ENCODE results near the gene GRK3. TPM values are rescaled to one million over a fixed set of nuclear protein-coding genes. Genes with fewer than 3 reads are reported as not detected.
"Not testable (repeated sequence)": the region's sequence is repeated elsewhere in the genome, so short reads cannot be mapped to it uniquely, and the experiment has no call there.

Gene GRK3
- total RNA-seq, 1 experiment from 2014 or later: 7.1 TPM

- H3K27me3 ChIP-seq (ENCODE audit: control insufficient read depth, insufficient read depth, low read length): no peaks in the 10 kb centered on the region
- H3K36me3 ChIP-seq (replicated peaks; ENCODE audit: control insufficient read depth, insufficient read depth, low read length): no peaks in the 10 kb centered on the region; the same call in 1 of the 2 replicates
- no peak for DNase-seq
- no peak overlapping the region for H3K4me3 ChIP-seq (ENCODE audit: insufficient read depth, low read depth, low read length)
Observed at GRCh38 chr22:25693268-25693565, 128.7 kb downstream of the GRK3 start.

DNA sequence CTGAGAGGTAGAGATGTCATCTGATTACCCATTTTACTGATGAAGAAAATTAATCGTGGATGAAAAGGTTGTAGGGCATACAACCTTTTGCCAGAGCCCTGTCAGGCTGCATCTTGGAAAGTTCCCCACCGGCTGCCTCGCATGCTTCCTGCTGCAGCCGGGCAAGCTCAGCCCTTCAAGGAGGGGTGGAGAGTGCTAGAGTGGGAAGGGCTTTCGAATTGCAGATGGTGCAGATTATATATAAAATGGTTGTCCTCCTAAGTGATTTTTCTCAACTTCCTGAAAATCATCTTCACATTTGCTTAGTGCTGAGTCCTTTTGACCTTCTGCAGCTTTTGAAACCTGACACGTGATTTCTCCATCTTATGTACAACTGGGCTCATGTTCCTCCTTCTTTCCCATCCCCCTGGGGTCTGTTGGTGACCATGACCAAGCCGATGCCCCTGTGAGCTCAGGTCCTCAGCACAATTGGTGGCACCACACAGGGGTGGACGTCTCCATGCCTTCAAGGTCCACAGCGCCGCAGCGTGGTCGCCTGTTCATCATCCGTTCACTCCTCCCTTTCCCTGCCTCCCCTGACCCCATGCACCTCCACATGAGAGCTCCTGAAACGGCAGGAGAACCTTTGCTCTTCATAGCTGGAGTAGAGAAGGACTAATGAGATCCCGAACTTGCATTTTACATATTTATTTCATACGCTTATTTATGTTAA, 129.9 kb downstream of the GRK3 start:
- Histone ChIP-seq H3K27me3 (ENCODE audit: control insufficient read depth, insufficient read depth, low read length) (no peaks in the 10 kb centered on the region), H3K36me3 (replicated peaks; ENCODE audit: control insufficient read depth, insufficient read depth, low read length) (no peaks in the 10 kb centered on the region; the same call in 1 of the 2 replicates), H3K4me3 (ENCODE audit: insufficient read depth, low read depth, low read length) (no peak overlapping the region)
- DNase-seq: no peak

DNA sequence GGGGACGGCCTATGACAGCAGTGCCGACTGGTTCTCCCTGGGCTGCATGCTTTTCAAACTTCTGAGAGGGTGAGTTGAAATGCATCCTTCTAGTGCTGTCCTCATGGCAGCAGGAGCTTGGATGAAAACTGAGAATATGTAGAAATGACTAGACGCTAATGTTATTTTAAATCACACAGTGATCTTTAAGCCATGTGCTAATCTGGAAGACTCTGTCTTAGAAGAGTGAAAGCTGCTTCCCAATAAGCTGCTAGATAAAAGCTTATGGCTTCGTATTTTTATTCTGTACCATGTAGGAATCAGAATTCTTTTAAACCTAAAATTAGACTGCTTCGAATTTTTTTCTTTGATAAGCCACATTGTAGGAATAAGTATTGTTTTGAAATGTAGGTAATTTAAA, 130.7 kb downstream of the GRK3 start:
- Histone ChIP-seq H3K36me3 (replicated peaks; ENCODE audit: control insufficient read depth, insufficient read depth, low read length) (peaks cover 2% of the 10 kb centered on the region; the same call in 1 of the 2 replicates), H3K27me3 (ENCODE audit: control insufficient read depth, insufficient read depth, low read length) (no peaks in the 10 kb centered on the region), H3K4me3 (ENCODE audit: insufficient read depth, low read depth, low read length) (no peak overlapping the region)
- no peak for DNase-seq

GRCh38 chr22:25696763-25697162, 132.3 kb downstream of the GRK3 start:
- Histone ChIP-seq H3K27me3 (ENCODE audit: control insufficient read depth, insufficient read depth, low read length) (no peaks in the 10 kb centered on the region), H3K36me3 (replicated peaks; ENCODE audit: control insufficient read depth, insufficient read depth, low read length) (peaks cover 2% of the 10 kb centered on the region; the same call in 1 of the 2 replicates), H3K4me3 (ENCODE audit: insufficient read depth, low read depth, low read length) (no peak overlapping the region)
- DNase-seq: no peak

- no peaks in the 10 kb centered on the region for H3K27me3 ChIP-seq (ENCODE audit: control insufficient read depth, insufficient read depth, low read length)
- H3K4me3 ChIP-seq (ENCODE audit: insufficient read depth, low read depth, low read length): no peak overlapping the region
- H3K36me3 ChIP-seq (replicated peaks; ENCODE audit: control insufficient read depth, insufficient read depth, low read length): peaks cover 2% of the 10 kb centered on the region; the same call in 1 of the 2 replicates
- no peak for DNase-seq
Observed at GRCh38 chr22:25697181-25697664, 132.7 kb downstream of the GRK3 start.

- DNase-seq: no peak
- Histone ChIP-seq H3K4me3 (ENCODE audit: insufficient read depth, low read depth, low read length) (no peak overlapping the region), H3K36me3 (replicated peaks; ENCODE audit: control insufficient read depth, insufficient read depth, low read length) (peaks cover 2% of the 10 kb centered on the region; the same call in 1 of the 2 replicates), H3K27me3 (ENCODE audit: control insufficient read depth, insufficient read depth, low read length) (no peaks in the 10 kb centered on the region)
Observed at GRCh38 chr22:25697978-25698377, 133.5 kb downstream of the GRK3 start.

DNA sequence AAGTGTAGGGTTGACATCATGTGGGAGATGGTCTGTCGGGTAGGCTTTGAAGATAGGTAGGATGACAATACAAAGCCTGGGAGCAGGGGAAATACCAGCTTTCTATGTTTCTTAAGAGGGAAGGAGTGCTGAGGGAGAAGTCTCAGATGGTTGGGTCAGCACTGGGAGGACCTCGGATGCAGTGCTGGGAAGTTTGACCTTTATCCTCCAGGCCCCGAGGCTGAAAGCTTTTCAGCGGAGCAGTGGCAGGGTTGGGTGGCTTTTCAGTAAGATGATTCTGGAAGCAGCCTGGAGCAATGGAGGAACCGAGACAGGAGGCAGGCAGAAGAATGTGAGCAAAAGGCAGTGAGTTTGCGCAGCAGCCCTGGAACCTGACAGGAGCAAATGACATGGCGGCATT, 134.0 kb downstream of the GRK3 start:
- no peak overlapping the region for H3K4me3 ChIP-seq (ENCODE audit: insufficient read depth, low read depth, low read length)
- H3K36me3 ChIP-seq (replicated peaks; ENCODE audit: control insufficient read depth, insufficient read depth, low read length): peaks cover 2% of the 10 kb centered on the region; the same call in 1 of the 2 replicates
- DNase-seq: no peak
- no peaks in the 10 kb centered on the region for H3K27me3 ChIP-seq (ENCODE audit: control insufficient read depth, insufficient read depth, low read length)

GRCh38 chr22:25698978-25699377, 134.5 kb downstream of the GRK3 start:
- peaks cover 2% of the 10 kb centered on the region; the same call in 1 of the 2 replicates for H3K36me3 ChIP-seq (replicated peaks; ENCODE audit: control insufficient read depth, insufficient read depth, low read length)
- H3K27me3 ChIP-seq (ENCODE audit: control insufficient read depth, insufficient read depth, low read length): no peaks in the 10 kb centered on the region
- no peak overlapping the region for H3K4me3 ChIP-seq (ENCODE audit: insufficient read depth, low read depth, low read length)
- DNase-seq: no peak

- H3K36me3 ChIP-seq (replicated peaks; ENCODE audit: control insufficient read depth, insufficient read depth, low read length): peaks cover 2% of the 10 kb centered on the region
- H3K27me3 ChIP-seq (ENCODE audit: control insufficient read depth, insufficient read depth, low read length): no peaks in the 10 kb centered on the region
- no peak overlapping the region for H3K4me3 ChIP-seq (ENCODE audit: insufficient read depth, low read depth, low read length)
- no peak for DNase-seq
Observed at GRCh38 chr22:25701056-25701780, 136.7 kb downstream of the GRK3 start.

- Histone ChIP-seq H3K36me3 (replicated peaks; ENCODE audit: control insufficient read depth, insufficient read depth, low read length) (peaks cover 2% of the 10 kb centered on the region), H3K27me3 (ENCODE audit: control insufficient read depth, insufficient read depth, low read length) (no peaks in the 10 kb centered on the region), H3K4me3 (ENCODE audit: insufficient read depth, low read depth, low read length) (no peak overlapping the region)
- DNase-seq: no peak
Observed at GRCh38 chr22:25702040-25702439, 137.6 kb downstream of the GRK3 start.

DNA sequence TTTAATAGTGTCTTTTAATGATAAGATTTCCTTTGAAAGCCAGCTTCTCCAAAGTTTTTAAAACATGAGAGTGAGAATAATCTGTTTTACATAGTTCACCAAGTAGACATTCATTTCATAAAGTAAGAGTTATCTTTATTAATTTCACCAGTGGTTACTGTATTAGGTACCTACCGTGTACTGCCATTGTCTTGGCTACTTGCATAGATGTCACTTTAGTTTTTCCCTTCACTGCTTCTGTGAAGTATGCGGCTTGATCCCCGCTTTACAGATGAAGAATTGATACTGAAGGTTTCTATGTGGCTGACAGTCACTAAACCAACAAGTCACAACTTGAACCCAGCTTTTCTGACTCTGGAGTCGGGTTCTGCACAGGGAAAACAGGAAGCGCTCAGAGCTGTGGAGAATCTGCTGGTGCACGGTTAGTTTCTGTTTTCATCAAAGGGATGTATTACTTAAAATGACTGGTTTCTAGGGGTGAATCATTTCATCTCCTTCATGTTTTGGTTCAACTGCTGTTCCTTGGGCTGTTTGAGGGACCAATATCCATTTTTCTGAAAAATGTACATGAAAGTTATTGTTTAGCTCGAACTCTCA, 138.2 kb downstream of the GRK3 start:
- no peak for DNase-seq
- no peak overlapping the region for H3K4me3 ChIP-seq (ENCODE audit: insufficient read depth, low read depth, low read length)
- peaks cover 2% of the 10 kb centered on the region for H3K36me3 ChIP-seq (replicated peaks; ENCODE audit: control insufficient read depth, insufficient read depth, low read length)
- H3K27me3 ChIP-seq (ENCODE audit: control insufficient read depth, insufficient read depth, low read length): no peaks in the 10 kb centered on the region

GRCh38 chr22:25704701-25705100, 140.2 kb downstream of the GRK3 start:
- DNase-seq: no peak
- Histone ChIP-seq H3K4me3 (ENCODE audit: insufficient read depth, low read depth, low read length) (no peak overlapping the region), H3K36me3 (replicated peaks; ENCODE audit: control insufficient read depth, insufficient read depth, low read length) (peaks cover 2% of the 10 kb centered on the region), H3K27me3 (ENCODE audit: control insufficient read depth, insufficient read depth, low read length) (no peaks in the 10 kb centered on the region)

DNA sequence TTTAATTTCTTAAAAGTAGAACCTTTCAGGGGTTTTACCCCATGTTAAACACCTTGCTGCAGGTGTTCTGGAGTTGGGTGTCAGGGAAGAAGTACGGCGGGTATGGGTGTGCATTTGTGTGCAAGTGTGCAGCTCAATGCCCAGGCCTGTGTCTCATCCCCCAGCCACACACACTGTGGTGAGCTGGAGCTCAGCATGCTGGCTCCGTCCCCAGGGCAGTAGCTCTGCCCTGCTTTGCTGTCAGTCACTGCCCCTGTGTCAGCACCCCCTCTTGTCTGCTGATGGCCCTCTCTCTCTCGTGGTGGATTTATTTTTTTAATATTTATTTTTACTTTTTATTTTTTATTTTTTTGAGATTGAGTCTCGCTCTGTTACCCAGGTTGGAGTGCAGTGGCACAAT, 141.7 kb downstream of the GRK3 start:
- H3K36me3 ChIP-seq (replicated peaks; ENCODE audit: control insufficient read depth, insufficient read depth, low read length): no peaks in the 10 kb centered on the region; the same call in none of the 2 replicates
- no peak overlapping the region for H3K4me3 ChIP-seq (ENCODE audit: insufficient read depth, low read depth, low read length)
- DNase-seq: no peak
- no peaks in the 10 kb centered on the region for H3K27me3 ChIP-seq (ENCODE audit: control insufficient read depth, insufficient read depth, low read length)

GRCh38 chr22:25708430-25708829, 144.0 kb downstream of the GRK3 start:
- not testable (repeated sequence) for DNase-seq; H3K27me3 ChIP-seq (ENCODE audit: control insufficient read depth, insufficient read depth, low read length); H3K4me3 ChIP-seq (ENCODE audit: insufficient read depth, low read depth, low read length); H3K36me3 ChIP-seq (replicated peaks; ENCODE audit: control insufficient read depth, insufficient read depth, low read length)

GRCh38 chr22:25709758-25710157, 145.3 kb downstream of the GRK3 start:
- no peak for DNase-seq

More at GRCh38 chr22:25709758-25710157, 145.3 kb downstream of the GRK3 start:
- Histone ChIP-seq H3K36me3 (replicated peaks; ENCODE audit: control insufficient read depth, insufficient read depth, low read length) (no peaks in the 10 kb centered on the region; the same call in none of the 2 replicates), H3K27me3 (ENCODE audit: control insufficient read depth, insufficient read depth, low read length) (no peaks in the 10 kb centered on the region), H3K4me3 (ENCODE audit: insufficient read depth, low read depth, low read length) (no peak overlapping the region)
